Activated gamma-delta T cell (primary cell): ENCODE measurements around the gene RBBP9.
"Not testable (repeated sequence)": the region's sequence is repeated elsewhere in the genome, so short reads cannot be mapped to it uniquely, and the experiment has no call there.

ENCODE experiments used
- DNase-seq: peaks from one replicate; lab custom pipeline; 2025; lab: John Stamatoyannopoulos, UW

Gene RBBP9

DNA sequence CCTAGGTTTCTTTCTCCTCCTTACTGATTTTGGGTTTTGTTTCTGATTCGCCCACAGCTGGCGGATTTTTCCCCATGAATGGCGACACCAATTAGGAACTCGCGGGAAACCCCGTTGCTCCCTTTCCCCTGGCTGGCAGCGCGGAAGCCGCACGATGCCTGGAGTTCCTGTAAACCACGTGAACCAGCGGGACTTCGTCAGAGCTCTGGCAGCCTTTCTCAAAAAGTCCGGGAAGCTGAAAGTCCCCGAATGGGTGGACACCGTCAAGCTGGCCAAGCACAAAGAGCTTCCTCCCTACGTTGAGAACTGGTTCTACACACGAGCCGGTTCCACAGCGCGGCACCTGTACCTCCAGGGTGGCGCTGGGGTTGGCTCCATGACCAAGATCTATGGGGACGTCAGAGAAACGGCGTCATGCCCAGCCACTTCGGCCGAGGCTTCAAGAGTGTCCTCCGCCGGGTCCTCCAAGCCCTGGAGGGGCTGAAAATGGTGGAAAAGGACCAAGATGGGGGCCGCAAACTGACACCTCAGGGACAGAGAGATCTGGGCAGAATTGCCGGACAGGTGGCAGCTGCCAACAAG is 7.5 kb upstream of the RBBP9 start:
- no peak for DNase-seq

DNA sequence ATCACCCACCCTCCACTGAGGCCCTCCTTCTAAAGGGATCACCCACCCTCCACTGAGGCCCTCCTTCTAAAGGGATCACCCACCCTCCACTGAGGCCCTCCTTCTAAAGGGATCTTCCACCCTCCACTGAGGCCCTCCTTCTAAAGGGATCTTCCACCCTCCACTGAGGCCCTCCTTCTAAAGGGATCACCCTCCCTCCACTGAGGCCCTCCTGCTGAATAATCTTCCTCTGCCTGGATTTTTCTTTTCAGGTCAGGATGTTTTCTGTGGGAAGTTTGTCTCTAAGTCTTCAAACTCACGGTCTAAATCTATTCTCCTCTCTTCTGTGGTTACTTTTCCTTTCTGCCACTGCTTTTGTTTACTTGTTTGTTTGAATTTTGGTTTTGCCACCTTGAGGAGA is 4.6 kb upstream of the RBBP9 start:
- DNase-seq: not testable (repeated sequence)

DNA sequence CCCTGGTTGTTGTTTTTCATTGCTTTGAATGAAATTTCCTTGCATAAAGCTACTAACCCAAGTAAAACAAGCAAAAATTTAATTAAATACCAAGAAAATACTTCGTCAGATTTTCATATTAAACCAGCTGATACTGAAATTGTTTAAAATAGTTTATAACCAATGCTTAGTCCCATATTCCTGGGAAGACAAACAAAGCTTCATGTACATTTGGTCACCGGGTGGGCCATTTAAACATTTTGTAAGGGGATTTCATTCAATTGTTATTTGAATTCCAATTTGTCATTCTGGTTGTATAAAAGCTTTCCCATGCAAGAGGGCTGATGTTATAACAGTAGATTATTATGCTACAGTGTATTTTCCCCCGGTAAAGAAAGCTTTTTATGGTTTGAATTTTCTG is 578 bp upstream of the RBBP9 start:
- DNase-seq: no peak

DNA sequence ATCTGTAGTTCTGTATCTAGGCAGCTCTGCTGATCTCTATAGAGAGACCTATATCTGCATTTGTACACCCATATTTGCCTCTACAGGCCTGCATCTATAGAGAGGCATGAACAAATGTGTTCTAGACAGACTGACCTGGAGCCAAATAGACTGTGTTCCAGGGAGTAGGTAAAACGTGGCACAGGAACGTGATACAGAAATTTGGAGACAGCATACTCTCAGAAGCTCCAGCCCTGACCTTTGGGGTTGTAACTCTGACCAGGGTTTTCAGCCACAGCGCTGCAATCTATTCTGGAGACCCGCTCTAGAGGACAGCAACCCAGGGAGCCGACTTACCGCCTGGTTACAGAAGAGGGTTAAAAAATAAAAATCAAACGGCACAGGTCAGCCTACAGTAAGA is 983 bp downstream of the RBBP9 start:
- no peak for DNase-seq

DNA sequence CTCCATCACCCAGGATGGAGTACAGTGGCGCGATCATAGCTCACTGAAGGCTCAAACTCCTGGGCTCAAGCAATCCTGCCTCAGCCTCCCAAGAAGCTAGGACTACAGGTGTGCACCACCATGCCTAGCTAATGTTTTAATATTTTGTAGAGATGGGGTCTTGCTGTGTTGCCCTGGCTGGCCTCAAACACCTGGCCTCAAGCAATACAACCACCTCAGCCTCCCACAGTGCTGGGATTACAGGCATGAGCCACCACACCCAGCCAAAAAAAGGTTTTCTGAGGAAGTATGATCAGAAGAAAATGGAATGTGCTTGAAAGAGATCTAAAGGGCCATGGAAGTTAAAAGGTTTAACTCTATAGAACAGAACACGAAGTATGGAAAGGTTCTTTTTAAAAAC is 8.7 kb downstream of the RBBP9 start:
- DNase-seq: no peak

DNA sequence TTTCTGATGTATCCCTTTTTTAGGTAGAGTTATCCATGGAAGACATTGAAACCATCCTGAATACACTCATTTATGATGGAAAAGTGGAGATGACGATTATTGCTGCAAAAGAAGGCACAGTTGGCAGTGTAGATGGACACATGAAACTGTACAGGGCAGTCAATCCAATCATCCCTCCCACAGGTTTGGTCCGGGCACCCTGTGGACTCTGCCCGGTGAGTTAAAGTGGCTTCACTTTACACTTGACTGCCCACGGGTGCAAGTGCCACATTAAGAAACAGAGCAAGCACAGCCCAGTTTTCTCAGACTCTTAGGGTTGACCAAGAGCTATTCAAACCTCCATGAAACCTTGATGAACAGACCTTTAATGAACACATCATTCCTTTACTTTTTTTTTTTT is 15.4 kb downstream of the RBBP9 start:
- no peak for DNase-seq

DNA sequence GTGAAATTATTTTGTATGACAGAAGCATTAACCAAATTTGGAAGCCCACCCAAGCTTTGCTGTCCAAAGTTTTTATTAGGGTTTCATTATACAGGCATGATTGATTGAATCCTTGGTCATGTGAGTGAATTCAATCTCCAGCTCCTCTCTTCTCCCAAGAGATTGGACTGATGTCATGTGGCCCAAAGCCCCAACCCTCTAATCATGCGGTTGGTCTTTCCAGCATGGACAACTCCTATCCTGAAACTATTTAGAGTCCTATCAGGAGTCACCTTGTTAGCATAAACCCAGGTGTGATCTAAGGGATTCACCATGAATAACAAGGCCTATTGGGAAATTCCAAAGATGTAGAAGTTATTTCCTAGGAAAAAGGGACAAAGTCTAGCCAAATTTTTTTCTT is 19.2 kb downstream of the RBBP9 start:
- no peak for DNase-seq

DNA sequence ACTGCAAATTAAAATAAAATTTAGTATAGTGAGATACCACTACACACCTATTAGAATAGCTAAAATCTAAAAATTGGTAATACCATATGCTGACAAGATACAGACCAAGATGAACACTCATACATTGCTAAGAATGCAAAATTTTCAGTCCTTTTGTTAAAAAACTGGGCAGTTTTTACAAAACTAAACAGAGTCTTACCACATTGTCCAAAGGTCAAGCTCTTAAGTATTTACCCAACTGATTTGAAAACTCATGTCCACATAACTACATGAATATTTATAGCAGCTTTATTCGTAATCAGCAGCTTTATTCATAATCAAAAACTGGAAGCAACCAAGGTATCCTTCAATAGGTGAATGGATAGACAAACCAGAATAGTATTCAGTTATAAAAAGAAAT is 19.8 kb downstream of the RBBP9 start:
- no peak for DNase-seq

DNA sequence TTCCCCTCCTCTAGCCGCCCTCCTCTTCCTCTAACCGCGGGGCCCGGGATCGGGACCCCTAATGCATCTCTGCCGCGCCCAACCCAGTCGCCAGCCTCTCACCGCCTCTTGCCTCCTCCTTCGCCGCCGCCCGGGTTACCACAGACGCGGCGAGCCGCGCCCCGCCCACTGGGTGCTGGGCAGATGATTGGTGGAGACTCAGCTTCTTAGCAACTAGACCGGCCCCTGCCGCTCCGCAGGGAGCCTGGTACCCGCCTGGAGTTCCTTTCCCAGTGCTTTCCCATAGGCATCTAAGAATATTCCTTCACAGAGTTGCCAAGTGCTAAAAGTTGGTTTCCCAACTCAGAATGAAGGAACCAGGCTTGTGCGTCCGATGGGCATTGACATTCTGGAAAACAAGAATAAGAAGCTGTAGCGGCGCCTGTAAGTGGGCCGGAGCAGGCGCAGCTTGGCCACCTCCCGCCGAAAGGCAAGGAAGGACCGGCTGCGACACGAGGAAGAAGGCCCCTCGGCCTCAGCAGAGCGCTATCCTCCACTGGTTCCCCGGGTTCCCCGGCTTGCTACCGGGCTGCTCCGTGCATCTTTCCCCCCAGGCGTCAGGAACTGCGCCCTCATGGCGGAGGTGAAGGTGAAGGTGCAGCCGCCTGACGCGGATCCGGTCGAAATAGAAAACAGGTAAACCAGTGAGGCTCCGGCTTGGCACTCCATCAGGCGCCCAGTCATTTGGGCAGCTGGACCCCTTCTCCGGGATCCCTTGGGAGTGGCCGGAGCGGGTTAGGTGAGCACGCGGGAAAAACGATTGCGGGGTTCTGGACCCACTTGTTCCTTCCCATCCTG is 29.9 kb downstream of the RBBP9 start, which contains the start of the genes DZANK1 and POLR3F:
Gene DZANK1 (minus strand): TSS at position 137 of the 837 bp plus-strand sequence. CDS start 1,672 bp downstream, outside the sequence.
Gene POLR3F (plus strand): TSS at position 497 of the 837 bp plus-strand sequence. CDS start 117 bp downstream, at position 614.
- peak; percentile 81 for DNase-seq

DNA sequence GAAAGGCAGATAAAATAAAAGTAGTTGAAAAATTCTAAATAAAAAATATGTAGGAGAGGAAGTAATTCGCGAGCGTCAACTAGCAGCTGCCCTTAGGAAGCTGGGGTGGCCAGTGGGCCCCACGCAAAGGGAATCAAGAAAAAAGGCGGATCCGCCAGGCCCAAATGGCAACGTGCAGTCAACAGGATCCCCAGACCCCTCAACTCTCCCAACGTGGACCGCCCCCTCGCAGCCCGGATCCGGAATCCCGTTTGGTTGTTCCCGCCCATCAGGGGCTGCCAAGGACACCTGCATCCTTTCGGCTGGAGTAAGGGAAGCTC is 30.5 kb downstream of the RBBP9 start:
- DNase-seq: no peak

DNA sequence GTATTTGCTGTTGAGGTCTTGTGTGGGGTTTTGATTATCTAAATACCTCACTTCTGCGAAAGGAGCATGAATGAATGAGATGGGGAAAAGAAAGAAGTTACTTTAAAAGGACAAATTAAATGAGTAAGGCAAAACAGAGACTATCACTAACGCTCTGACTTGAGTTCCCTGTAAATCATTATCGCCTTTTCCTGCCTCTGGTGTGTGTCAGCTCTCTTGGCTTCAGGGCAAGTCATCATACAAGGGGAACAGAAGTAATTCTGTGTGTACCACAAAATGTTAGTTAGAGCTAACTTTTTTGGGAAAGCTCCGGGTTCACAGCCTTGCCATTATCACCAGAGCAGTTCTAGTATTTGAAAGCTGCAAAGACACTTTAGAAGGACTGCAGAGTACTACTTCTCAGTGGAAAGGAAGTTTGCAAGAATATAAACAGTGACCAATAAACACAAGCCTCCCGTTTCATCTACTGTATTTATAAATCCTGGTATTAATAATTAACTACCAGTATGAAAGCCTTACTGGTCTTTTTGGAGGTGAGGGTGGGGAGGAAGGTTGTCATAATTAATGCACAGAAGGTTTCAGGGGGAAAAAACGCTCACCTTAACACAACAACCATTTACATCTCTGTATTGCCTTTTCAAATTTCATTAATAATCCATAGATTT is 31.4 kb downstream of the RBBP9 start:
- DNase-seq: no peak

DNA sequence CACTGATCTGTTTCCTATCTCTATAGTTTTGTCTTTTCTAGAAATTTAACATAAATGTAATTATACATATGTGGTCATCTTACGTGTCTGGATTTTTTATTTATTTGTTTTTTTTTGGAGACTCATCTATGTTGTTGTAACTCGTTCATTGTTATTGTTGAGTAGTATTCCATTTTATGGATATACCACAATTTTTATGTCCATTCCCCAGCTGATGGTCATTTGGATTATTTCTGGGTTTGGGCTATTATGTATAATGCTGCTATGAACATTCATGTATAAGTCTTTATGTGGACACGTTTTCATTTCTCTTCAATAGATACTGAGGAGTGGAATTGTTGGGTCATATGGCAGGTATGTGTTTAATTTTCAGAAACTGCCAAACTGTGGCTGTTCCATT is 40.4 kb downstream of the RBBP9 start:
- no peak for DNase-seq

DNA sequence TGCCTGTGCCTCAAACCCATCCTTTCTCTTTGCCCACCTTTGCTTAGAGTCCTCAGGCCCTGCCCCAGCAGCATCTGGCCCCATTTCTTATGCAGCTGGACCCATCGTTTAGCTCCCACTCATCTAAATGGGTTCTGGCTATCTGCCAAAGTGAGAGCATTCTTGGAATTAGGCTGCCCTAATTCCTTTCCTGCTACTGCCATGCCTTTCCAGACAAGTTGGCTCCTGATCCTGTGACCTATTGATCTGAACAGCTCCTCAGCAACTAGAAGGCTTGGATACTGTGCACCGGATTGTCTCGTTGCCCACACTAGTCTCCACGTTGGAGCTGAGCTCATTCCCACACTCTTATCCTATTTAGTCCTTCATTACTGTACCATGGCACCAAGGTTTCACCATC is 53.1 kb downstream of the RBBP9 start:
- DNase-seq: no peak

DNA sequence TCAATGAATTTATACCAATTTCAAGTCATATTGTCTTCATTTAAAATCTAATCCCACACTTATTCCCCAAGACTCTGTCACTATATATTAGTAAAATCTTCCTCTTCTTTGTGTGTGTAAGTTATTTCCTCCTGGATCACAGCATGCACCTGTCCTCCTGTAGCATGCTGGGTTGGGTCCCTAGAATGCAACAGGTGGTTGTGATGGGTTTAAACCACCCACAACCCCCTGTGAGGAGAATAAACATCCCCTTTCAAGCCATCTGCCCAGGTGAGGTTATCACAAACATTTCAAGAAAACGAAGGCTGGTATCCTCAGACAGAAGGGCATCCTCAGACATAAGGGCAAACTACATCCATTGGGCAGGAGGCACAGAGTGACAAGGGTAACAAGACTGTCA is 56.6 kb downstream of the RBBP9 start:
- DNase-seq: no peak

DNA sequence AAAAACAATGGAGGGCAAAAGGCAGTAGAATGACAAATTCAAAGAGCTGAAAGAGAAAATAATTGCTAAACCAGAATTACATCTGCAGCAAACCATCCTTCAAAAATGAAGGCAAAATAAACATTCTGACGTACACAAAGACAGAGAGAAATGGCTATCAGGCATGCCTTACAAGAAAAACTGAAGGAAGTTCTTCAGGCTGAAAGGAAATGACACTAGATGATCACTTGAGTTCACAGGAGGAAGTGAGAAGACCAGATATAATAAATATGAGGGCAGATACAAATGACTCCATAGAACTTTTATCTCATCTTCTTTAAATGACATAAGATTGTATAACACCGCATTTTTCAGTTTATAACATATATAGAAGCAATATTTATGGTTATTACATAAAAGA is 60.2 kb downstream of the RBBP9 start:
- DNase-seq: no peak
